CD14-positive monocyte (primary cell): Measurements from ENCODE around the gene COL13A1. TPM values are rescaled to one million over a fixed set of nuclear protein-coding genes. Genes with fewer than 3 reads are reported as not detected.

ENCODE experiments used
- DNase-seq, 3 donors: peaks; one replicate each; pipeline ENCODE4 v3.0.0-alpha.2; 2011 to 2022
- H2AFZ ChIP-seq: 2 replicates; pipeline ENCODE4 v1.6.0; 2012; ENCODE audit warnings: mild to moderate bottlenecking, low read depth, low read length, inconsistent platforms; ENCODE audit not compliant: insufficient read depth, poor library complexity, severe bottlenecking
- H3K27ac ChIP-seq, 2 donors: 1 replicate in 1 of 2; 2 replicates in 1 of 2; pipeline ENCODE4 v1.5.1; 2012 to 2013; ENCODE audit warnings: low read length in 2 of 2, control low read depth in 1 of 2, inconsistent platforms in 1 of 2, low read depth in 1 of 2, mild to moderate bottlenecking in 1 of 2
- H3K27me3 ChIP-seq, 2 donors: one replicate each; pipeline versions ENCODE4 v1.6.0 to v1.6.1; 2011 to 2013; ENCODE audit warnings: low read length in 2 of 2; ENCODE audit not compliant: control insufficient read depth in 2 of 2, insufficient read depth in 2 of 2
- H3K36me3 ChIP-seq, 2 donors: replicated peaks in 1 of 2; 1 replicate in 1 of 2; 2 replicates in 1 of 2; pipeline versions ENCODE4 v1.5.1 to v1.6.1; 2012 to 2013; ENCODE audit warnings: low read length in 2 of 2, control low read depth in 1 of 2, inconsistent platforms in 1 of 2, mild to moderate bottlenecking in 1 of 2; ENCODE audit not compliant: insufficient read depth in 2 of 2, control insufficient read depth in 1 of 2
- H3K4me1 ChIP-seq, 2 donors: 1 replicate in 1 of 2; 2 replicates in 1 of 2; pipeline versions ENCODE4 v1.5.1 to v1.6.1; 2012 to 2013; ENCODE audit warnings: low read length in 2 of 2, control low read depth in 1 of 2, inconsistent platforms in 1 of 2, mild to moderate bottlenecking in 1 of 2, moderate library complexity in 1 of 2; ENCODE audit not compliant: insufficient read depth in 2 of 2, control insufficient read depth in 1 of 2
- H3K4me2 ChIP-seq: replicated peaks from 2 replicates; pipeline ENCODE3; 2012; ENCODE audit warnings: low read length, moderate library complexity, mild to moderate bottlenecking; ENCODE audit not compliant: poor library complexity, severe bottlenecking; ENCODE audit errors: extremely low read depth
- H3K4me3 ChIP-seq, 3 experiments: fragments of 200-600 bp in 1 of 3; sonication (generic) in 1 of 3; replicated peaks in 1 of 3; 1 replicate in 2 of 3; 2 replicates in 1 of 3; pipeline ENCODE4 v1.5.1; 2011 to 2013; ENCODE audit warnings: low read length in 3 of 3, mild to moderate bottlenecking in 3 of 3, control low read depth in 2 of 3, low read depth in 2 of 3, inconsistent platforms in 1 of 3, moderate library complexity in 1 of 3
- H3K79me2 ChIP-seq: 2 replicates; pipeline ENCODE4 v1.6.0; 2012; ENCODE audit warnings: mild to moderate bottlenecking, control low read depth, inconsistent platforms, low read length, moderate library complexity; ENCODE audit not compliant: insufficient read depth
- H3K9ac ChIP-seq: 2 replicates; pipeline ENCODE4 v1.6.0; 2017; ENCODE audit warnings: low read length, mild to moderate bottlenecking; ENCODE audit not compliant: insufficient read depth, poor library complexity, severe bottlenecking
- H3K9me3 ChIP-seq, 2 donors: replicated peaks in 1 of 2; 1 replicate in 1 of 2; 2 replicates in 1 of 2; pipeline versions ENCODE4 v1.5.1 to v1.6.1; 2012 to 2013; ENCODE audit warnings: low read length in 2 of 2, control low read depth in 1 of 2; ENCODE audit not compliant: control insufficient read depth in 1 of 2, insufficient read depth in 1 of 2
- H4K20me1 ChIP-seq: 2 replicates; pipeline ENCODE4 v1.6.0; 2012; ENCODE audit warnings: mild to moderate bottlenecking, low read length, control low read depth, moderate library complexity; ENCODE audit not compliant: insufficient read depth
- H3K27ac Mint-ChIP-seq, 7 donors: one replicate each; pipeline ENCODE4 v1.8.0; 2020; ENCODE audit warnings: mild to moderate bottlenecking in 7 of 7, mixed read lengths in 7 of 7, moderate library complexity in 6 of 7, inconsistent platforms in 2 of 7
- H3K27me3 Mint-ChIP-seq, 3 donors: one replicate each; pipeline ENCODE4 v1.8.0; 2021 to 2022; ENCODE audit warnings: low read depth in 3 of 3, mild to moderate bottlenecking in 3 of 3, mixed read lengths in 3 of 3, moderate library complexity in 3 of 3, inconsistent platforms in 1 of 3
- H3K36me3 Mint-ChIP-seq, 2 donors: one replicate each; pipeline ENCODE4 v1.8.0; 2020; ENCODE audit warnings: mixed read lengths in 2 of 2, inconsistent platforms in 1 of 2, mild to moderate bottlenecking in 1 of 2
- H3K4me1 Mint-ChIP-seq: one replicate; pipeline ENCODE4 v1.8.0; 2020; ENCODE audit warnings: mild to moderate bottlenecking, mixed read lengths
- H3K4me3 Mint-ChIP-seq, 2 donors: one replicate each; pipeline ENCODE4 v1.8.0; 2020; ENCODE audit warnings: mild to moderate bottlenecking in 2 of 2, mixed read lengths in 2 of 2, moderate library complexity in 1 of 2
- H3K9me3 Mint-ChIP-seq, 7 donors: one replicate each; pipeline ENCODE4 v1.8.0; 2020 to 2022; ENCODE audit warnings: mixed read lengths in 7 of 7, mild to moderate bottlenecking in 6 of 7, moderate library complexity in 6 of 7, inconsistent platforms in 2 of 7
- CTCF ChIP-seq: fragments of 200-600 bp; IDR thresholded peaks from one replicate; pipeline ENCODE4 v1.8.0; 2022; ENCODE audit warnings: antibody characterized with exemption, mild to moderate bottlenecking
- WGBS: methylation state at CpG from one replicate; pipeline ENCODE4 v1.1.5; 2013; ENCODE audit warnings: missing lambda C conversion rate; ENCODE audit not compliant: insufficient coverage; 5-methylcytosine and 5-hydroxymethylcytosine counted together
- intact Hi-C, 2 donors: fragments of 100-400 bp; cut with micrococcal nuclease; formaldehyde crosslinking; loops; one replicate each; pipeline versions ENCODE4 v1.15.0 to v1.15.1; 2023
- polyA plus RNA-seq, 3 donors: library from polyadenylated mRNA; depleted of rRNA in 1 of 3; unstranded in 2 of 3; stranded (reverse) in 1 of 3; fragments of 300-500 nt in 2 of 3; fragments of >200 nt in 1 of 3; fragmentation: Illumina TruSeq in 2 of 3; gene quantifications; 1 replicate in 2 of 3; 2 replicates in 1 of 3; pipeline ENCODE4 v1.2.3, GENCODE V29; 2012 to 2021

Gene COL13A1
- polyA plus RNA-seq, 3 donors, result not detected

GRCh38 chr10:69957886-69958555 is 156.3 kb downstream of the COL13A1 start:
- Mint-ChIP-seq H3K27ac (peak overlapping the region in 4 of 7 donors; percentile 12 to 22 (median 20)), H3K27me3 (peaks cover 0 to 10% (median 5%) of the 10 kb centered on the region in 3 donors), H3K4me1 (peaks cover 59% of the 10 kb centered on the region), H3K4me3 (no peak overlapping the region), H3K9me3 (peaks cover 0 to 2% (median 0%) of the 10 kb centered on the region in 7 donors), H3K36me3 (no peaks in the 10 kb centered on the region)
- 97% methylated on average over 4 of the region's 6 CpGs for WGBS
- intact Hi-C loops, result no loop called here
- no peak overlapping the region for H3K9ac ChIP-seq
- no peaks in the 10 kb centered on the region for H3K36me3 ChIP-seq
- no peaks in the 10 kb centered on the region for H3K79me2 ChIP-seq
- no peak overlapping the region for H3K4me3 ChIP-seq
- H3K4me1 ChIP-seq, result peaks cover 40 to 57% of the 10 kb centered on the region in 2 donors
- H3K27me3 ChIP-seq, result no peaks in the 10 kb centered on the region
- H2AFZ ChIP-seq, result no peak overlapping the region
- H3K9me3 ChIP-seq, result no peaks in the 10 kb centered on the region
- no peaks in the 10 kb centered on the region for H4K20me1 ChIP-seq
- TF ChIP-seq CTCF, result peak; percentile 83
- H3K27ac ChIP-seq, result no peak overlapping the region
- H3K4me2 ChIP-seq, result no peak overlapping the region
- DNase-seq, result peak; percentile 25 to 59 (median 59)

GRCh38 chr10:69958556-69958902 is 156.8 kb downstream of the COL13A1 start:
- Mint-ChIP-seq H3K27me3 (peaks cover 0 to 8% (median 5%) of the 10 kb centered on the region in 3 donors), H3K9me3 (peaks cover 0 to 2% (median 0%) of the 10 kb centered on the region in 7 donors), H3K4me3 (no peak overlapping the region), H3K4me1 (peaks cover 58% of the 10 kb centered on the region), H3K36me3 (no peaks in the 10 kb centered on the region), H3K27ac (peak overlapping the region in 1 of 7 donors; percentile 21)
- H2AFZ ChIP-seq, result no peak overlapping the region
- peak; percentile 58 for TF ChIP-seq CTCF
- intact Hi-C loops, result no loop called here
- no peaks in the 10 kb centered on the region for H3K27me3 ChIP-seq
- H3K36me3 ChIP-seq, result no peaks in the 10 kb centered on the region
- peaks cover 40 to 57% of the 10 kb centered on the region in 2 donors for H3K4me1 ChIP-seq
- no peaks in the 10 kb centered on the region for H3K79me2 ChIP-seq
- no peak overlapping the region for H3K9ac ChIP-seq
- no peak overlapping the region for H3K27ac ChIP-seq
- H3K9me3 ChIP-seq, result no peaks in the 10 kb centered on the region
- no peak for DNase-seq
- H3K4me3 ChIP-seq, result no peak overlapping the region
- no peak overlapping the region for H3K4me2 ChIP-seq
- H4K20me1 ChIP-seq, result no peaks in the 10 kb centered on the region
